SK-N-SH (cell line): ENCODE data around the gene RADIL. TPM values are rescaled to one million over a fixed set of nuclear protein-coding genes. Genes with fewer than 3 reads are reported as not detected.

ENCODE experiments used
- CTCF ChIA-PET: fragments of 300-600, 350-600 bp; formaldehyde crosslinking; extraction: SDS; loops from one replicate; lab custom pipeline; 2021; lab: Yijun Ruan, JAX
- POLR2A ChIA-PET: fragments of 350-600 bp; sonication (Branson Sonifier 250); formaldehyde crosslinking; extraction: SDS; loops from one replicate; lab custom pipeline; 2020; ENCODE audit warnings: antibody characterized with exemption, inconsistent platforms; lab: Yijun Ruan, JAX
- DNase-seq: peaks from one replicate; pipeline ENCODE4 v3.0.0; 2012
- H2AFZ ChIP-seq: fragments of 200-600 bp; sonication (generic); 2 replicates; pipeline ENCODE4 v1.8.1; 2016; ENCODE audit warnings: antibody characterized with exemption, mild to moderate bottlenecking, low read depth
- H3F3A ChIP-seq: fragments of 200-600 bp; sonication (generic); replicated peaks from 2 replicates; pipeline ENCODE3; 2016; ENCODE audit warnings: antibody characterized with exemption, mild to moderate bottlenecking; ENCODE audit not compliant: insufficient read depth
- H3K27ac ChIP-seq, 2 experiments: fragments of 200-500 bp in 1 of 2; fragments of 200-600 bp in 1 of 2; sonication (Bioruptor generic) in 1 of 2; sonication (generic), shearing (Covaris generic) in 1 of 2; 2 replicates each; pipeline versions ENCODE4 v1.5.1 to v1.6.1; 2014 to 2016; ENCODE audit warnings: low read depth in 2 of 2, inconsistent platforms in 1 of 2, low read length in 1 of 2, mild to moderate bottlenecking in 1 of 2, mixed read lengths in 1 of 2
- H3K27me3 ChIP-seq: fragments of 200-600 bp; sonication (generic), shearing (Covaris generic); 2 replicates; pipeline ENCODE4 v1.6.1; 2016; ENCODE audit warnings: mixed run types; ENCODE audit not compliant: insufficient read depth
- H3K36me3 ChIP-seq, 2 experiments: fragments of 200-500 bp in 1 of 2; fragments of 200-600 bp in 1 of 2; sonication (Bioruptor generic) in 1 of 2; sonication (generic) in 1 of 2; replicated peaks in 1 of 2; 2 replicates each; pipeline versions ENCODE3 to v1.5.1; 2014 to 2016; ENCODE audit warnings: low read length in 1 of 2, mild to moderate bottlenecking in 1 of 2; ENCODE audit not compliant: insufficient read depth in 2 of 2, control insufficient read depth in 1 of 2
- H3K4me1 ChIP-seq, 2 experiments: fragments of 200-500 bp in 1 of 2; fragments of 200-600 bp in 1 of 2; sonication (Bioruptor generic) in 1 of 2; sonication (generic), shearing (Covaris generic) in 1 of 2; 2 replicates each; pipeline versions ENCODE4 v1.5.1 to v1.6.1; 2014 to 2016; ENCODE audit warnings: low read depth in 1 of 2, low read length in 1 of 2, mixed run types in 1 of 2; ENCODE audit not compliant: insufficient read depth in 2 of 2, control insufficient read depth in 1 of 2
- H3K4me2 ChIP-seq: fragments of 200-600 bp; sonication (generic), shearing (Covaris generic); 2 replicates; pipeline ENCODE4 v1.6.1; 2017; ENCODE audit warnings: mixed run types
- H3K4me3 ChIP-seq, 2 experiments: fragments of 200-500 bp in 1 of 2; fragments of 200-600 bp in 1 of 2; sonication (Bioruptor generic) in 1 of 2; sonication (generic), shearing (Covaris generic) in 1 of 2; 2 replicates each; pipeline versions ENCODE4 v1.5.1 to v1.8.1; 2014 to 2016; ENCODE audit warnings: low read depth in 2 of 2, inconsistent platforms in 1 of 2, low read length in 1 of 2, mild to moderate bottlenecking in 1 of 2, mixed read lengths in 1 of 2, moderate library complexity in 1 of 2
- H3K79me2 ChIP-seq: fragments of 200-600 bp; sonication (generic); 2 replicates; pipeline ENCODE4 v1.8.1; 2017; ENCODE audit warnings: mild to moderate bottlenecking; ENCODE audit not compliant: insufficient read depth
- H3K9ac ChIP-seq: fragments of 200-600 bp; sonication (generic); 2 replicates; pipeline ENCODE4 v1.6.1; 2017; ENCODE audit warnings: mixed run types
- H3K9me2 ChIP-seq: fragments of 200-600 bp; sonication (generic); 2 replicates; pipeline ENCODE4 v1.6.1; 2017; ENCODE audit warnings: mixed run types
- H3K9me3 ChIP-seq: fragments of 200-600 bp; sonication (generic); 2 replicates; pipeline ENCODE4 v1.6.1; 2017; ENCODE audit warnings: mixed run types, mild to moderate bottlenecking, moderate library complexity
- H4K20me1 ChIP-seq: fragments of 200-600 bp; sonication (generic); 2 replicates; pipeline ENCODE4 v1.6.1; 2017; ENCODE audit warnings: mild to moderate bottlenecking, mixed run types; ENCODE audit not compliant: insufficient read depth
- CHD2 ChIP-seq: fragments of 150-350 bp; IDR thresholded peaks from 2 replicates; pipeline ENCODE4 v1.6.1; 2018; ENCODE audit warnings: low read length; ENCODE audit not compliant: partially characterized antibody
- EP300 ChIP-seq, 2 experiments: IDR thresholded peaks; 2 replicates each; pipeline versions ENCODE4 v1.4.0 to v1.6.1; 2012; ENCODE audit warnings: borderline replicate concordance in 1 of 2, low read depth in 1 of 2, low read length in 1 of 2
- EZH2phosphoT487 ChIP-seq: fragments of 200-600 bp; sonication (generic); IDR thresholded peaks from 2 replicates; pipeline ENCODE4 v1.6.1; 2017; ENCODE audit warnings: low read depth, mixed run types, mild to moderate bottlenecking, antibody characterized with exemption, moderate library complexity, borderline replicate concordance
- FOSL2 ChIP-seq: IDR thresholded peaks from 2 replicates; pipeline ENCODE4 v1.4.0; 2012; ENCODE audit warnings: low read depth, mild to moderate bottlenecking, moderate library complexity, borderline replicate concordance
- FOXJ3 ChIP-seq: sonication (generic); formaldehyde crosslinking; IDR thresholded peaks from 2 replicates; pipeline ENCODE4 v1.5.1; 2020; ENCODE audit warnings: mild to moderate bottlenecking, missing genetic modification reagents
- GABPA ChIP-seq: IDR thresholded peaks from 2 replicates; pipeline ENCODE4 v1.4.0; 2012; ENCODE audit warnings: low read depth, mild to moderate bottlenecking
- GATA2 ChIP-seq: sonication (generic); formaldehyde crosslinking; IDR thresholded peaks from 2 replicates; pipeline ENCODE4 v1.5.0; 2020; ENCODE audit warnings: mild to moderate bottlenecking, missing genetic modification reagents
- JUND ChIP-seq: IDR thresholded peaks from 2 replicates; pipeline ENCODE4 v1.4.0; 2012
- MXI1 ChIP-seq: IDR thresholded peaks from 2 replicates; pipeline ENCODE4 v1.6.1; 2012; ENCODE audit warnings: mild to moderate bottlenecking, low read depth, low read length, improper control_type of control experiment
- NFIC ChIP-seq: IDR thresholded peaks from 2 replicates; pipeline ENCODE4 v1.4.0; 2012; ENCODE audit warnings: borderline replicate concordance
- NRF1 ChIP-seq: IDR thresholded peaks from 2 replicates; pipeline ENCODE4 v1.6.1; 2012; ENCODE audit warnings: low read depth, mild to moderate bottlenecking, low read length
- PBX3 ChIP-seq: IDR thresholded peaks from 2 replicates; pipeline ENCODE4; 2012
- POLR2AphosphoS5 ChIP-seq: IDR thresholded peaks from 2 replicates; pipeline ENCODE4 v1.6.1; 2012; ENCODE audit warnings: low read depth, low read length
- RCOR1 ChIP-seq: fragments of 150-350 bp; IDR thresholded peaks from 2 replicates; pipeline ENCODE4 v1.6.1; 2017; ENCODE audit warnings: antibody characterized with exemption, low read length
- RFX5 ChIP-seq: IDR thresholded peaks from 2 replicates; pipeline ENCODE4 v1.6.1; 2012; ENCODE audit warnings: mild to moderate bottlenecking, improper control_type of control experiment, low read length
- SIN3A ChIP-seq: IDR thresholded peaks from 2 replicates; pipeline ENCODE4 v1.6.1; 2012; ENCODE audit warnings: low read depth, mild to moderate bottlenecking, low read length, moderate library complexity, borderline replicate concordance
- TAF1 ChIP-seq: IDR thresholded peaks from 2 replicates; pipeline ENCODE4 v1.6.1; 2012; ENCODE audit warnings: low read depth, mild to moderate bottlenecking, low read length, moderate library complexity, borderline replicate concordance
- TCF12 ChIP-seq: IDR thresholded peaks from 2 replicates; pipeline ENCODE4 v1.4.0; 2012
- TEAD4 ChIP-seq: IDR thresholded peaks from 2 replicates; pipeline ENCODE4 v1.4.0; 2012; ENCODE audit warnings: mild to moderate bottlenecking, borderline replicate concordance; ENCODE audit not compliant: insufficient read depth
- USF1 ChIP-seq: IDR thresholded peaks from 2 replicates; pipeline ENCODE4 v1.4.0; 2012; ENCODE audit warnings: low read depth, borderline replicate concordance
- YY1 ChIP-seq: IDR thresholded peaks from 2 replicates; pipeline ENCODE4 v1.4.0; 2012; ENCODE audit warnings: low read depth, mild to moderate bottlenecking
- WGBS: methylation state at CpG from one replicate; pipeline ENCODE4 v1.1.6; 2017; ENCODE audit warnings: low lambda C conversion rate; 5-methylcytosine and 5-hydroxymethylcytosine counted together
- polyA plus RNA-seq, 3 experiments: library from polyadenylated mRNA; depleted of rRNA; stranded (reverse); fragments of >200 nt; gene quantifications; 2 replicates each; pipeline ENCODE4 v1.2.3, GENCODE V29; 2012
- TF ChIP-seq, protein P1 (sequence below): IDR thresholded peaks from 2 replicates; pipeline ENCODE4 v1.4.0; 2012; ENCODE audit warnings: low read depth
- TF ChIP-seq, protein P2 (sequence below): IDR thresholded peaks from 2 replicates; pipeline ENCODE4 v1.6.1; 2012; ENCODE audit warnings: mild to moderate bottlenecking, low read depth, low read length, moderate library complexity

RADIL gene
- polyA plus RNA-seq, 1 of the 3 experiments (the other 2 are of a cell fraction), result 4.3 TPM

DNA sequence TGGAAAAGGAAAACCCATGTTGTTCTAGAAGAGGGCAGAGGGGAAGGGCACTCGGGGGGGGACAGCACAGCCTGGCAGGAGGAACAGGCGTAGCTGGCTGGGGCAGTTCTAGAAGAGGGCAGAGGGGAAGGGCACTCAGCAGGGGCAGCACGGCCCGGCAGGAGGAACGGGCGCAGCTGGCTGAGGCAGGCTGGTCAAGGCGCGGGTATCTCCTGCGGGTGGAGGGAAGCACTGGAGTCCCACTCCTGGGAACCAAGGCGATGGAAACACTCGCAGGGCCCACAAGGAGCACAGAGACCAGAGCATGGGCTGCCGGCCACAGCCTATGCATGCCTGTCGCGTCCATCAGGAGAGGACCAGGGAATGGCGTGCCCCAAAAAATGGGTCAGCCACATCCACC is 58.4 kb downstream of the RADIL start:
- no peak overlapping the region for H3K9ac ChIP-seq
- TF ChIP-seq, protein P1, sequence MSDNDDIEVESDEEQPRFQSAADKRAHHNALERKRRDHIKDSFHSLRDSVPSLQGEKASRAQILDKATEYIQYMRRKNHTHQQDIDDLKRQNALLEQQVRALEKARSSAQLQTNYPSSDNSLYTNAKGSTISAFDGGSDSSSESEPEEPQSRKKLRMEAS, result no peak
- TF ChIP-seq TCF12 (no peak), JUND (no peak), EP300 (IDR thresholded peaks at IDR 0.05; ENCODE audit: borderline replicate concordance in 1 of 2, low read depth in 1 of 2, low read length in 1 of 2) (no peak), FOXJ3 (no peak), TAF1 (no peak), SIN3A (no peak), GATA2 (no peak), EZH2phosphoT487 (no peak)
- TF ChIP-seq, protein P2, sequence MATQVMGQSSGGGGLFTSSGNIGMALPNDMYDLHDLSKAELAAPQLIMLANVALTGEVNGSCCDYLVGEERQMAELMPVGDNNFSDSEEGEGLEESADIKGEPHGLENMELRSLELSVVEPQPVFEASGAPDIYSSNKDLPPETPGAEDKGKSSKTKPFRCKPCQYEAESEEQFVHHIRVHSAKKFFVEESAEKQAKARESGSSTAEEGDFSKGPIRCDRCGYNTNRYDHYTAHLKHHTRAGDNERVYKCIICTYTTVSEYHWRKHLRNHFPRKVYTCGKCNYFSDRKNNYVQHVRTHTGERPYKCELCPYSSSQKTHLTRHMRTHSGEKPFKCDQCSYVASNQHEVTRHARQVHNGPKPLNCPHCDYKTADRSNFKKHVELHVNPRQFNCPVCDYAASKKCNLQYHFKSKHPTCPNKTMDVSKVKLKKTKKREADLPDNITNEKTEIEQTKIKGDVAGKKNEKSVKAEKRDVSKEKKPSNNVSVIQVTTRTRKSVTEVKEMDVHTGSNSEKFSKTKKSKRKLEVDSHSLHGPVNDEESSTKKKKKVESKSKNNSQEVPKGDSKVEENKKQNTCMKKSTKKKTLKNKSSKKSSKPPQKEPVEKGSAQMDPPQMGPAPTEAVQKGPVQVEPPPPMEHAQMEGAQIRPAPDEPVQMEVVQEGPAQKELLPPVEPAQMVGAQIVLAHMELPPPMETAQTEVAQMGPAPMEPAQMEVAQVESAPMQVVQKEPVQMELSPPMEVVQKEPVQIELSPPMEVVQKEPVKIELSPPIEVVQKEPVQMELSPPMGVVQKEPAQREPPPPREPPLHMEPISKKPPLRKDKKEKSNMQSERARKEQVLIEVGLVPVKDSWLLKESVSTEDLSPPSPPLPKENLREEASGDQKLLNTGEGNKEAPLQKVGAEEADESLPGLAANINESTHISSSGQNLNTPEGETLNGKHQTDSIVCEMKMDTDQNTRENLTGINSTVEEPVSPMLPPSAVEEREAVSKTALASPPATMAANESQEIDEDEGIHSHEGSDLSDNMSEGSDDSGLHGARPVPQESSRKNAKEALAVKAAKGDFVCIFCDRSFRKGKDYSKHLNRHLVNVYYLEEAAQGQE, result no peak
- no peaks in the 10 kb centered on the region for H3K36me3 ChIP-seq
- ChIA-PET CTCF (interaction anchor here (0.7 to 2.1 kb wide), 3 partner anchors 59 to 274 kb away, joined by 3 to 14 read pairs (median 3); partner anchors contain the start of gene RADIL), POLR2A (no interaction called here)
- no peaks in the 10 kb centered on the region; a peak in 1 of 4 replicates for H3K4me1 ChIP-seq
- H3K27ac ChIP-seq, result no peak overlapping the region
- no peaks in the 10 kb centered on the region for H3K27me3 ChIP-seq
- H2AFZ ChIP-seq, result no peak overlapping the region
- no peaks in the 10 kb centered on the region for H4K20me1 ChIP-seq
- no peaks in the 10 kb centered on the region for H3K9me2 ChIP-seq
- H3K4me2 ChIP-seq, result no peak overlapping the region
- H3K79me2 ChIP-seq, result no peaks in the 10 kb centered on the region
- WGBS, result 96% methylated on average over 15 of the region's 15 CpGs
- H3K9me3 ChIP-seq, result no peaks in the 10 kb centered on the region
- H3K4me3 ChIP-seq, result no peak overlapping the region
- H3F3A ChIP-seq, result no peaks in the 10 kb centered on the region
- peak; percentile 16 for DNase-seq

GRCh38 chr7:4824120-4824775 is 59.3 kb downstream of the RADIL start:
- Histone ChIP-seq H3K9ac (no peak overlapping the region), H3F3A (no peaks in the 10 kb centered on the region), H3K27me3 (no peaks in the 10 kb centered on the region), H4K20me1 (no peaks in the 10 kb centered on the region), H3K9me3 (no peaks in the 10 kb centered on the region), H3K27ac (no peak overlapping the region), H3K4me1 (no peaks in the 10 kb centered on the region; a peak in 1 of 4 replicates), H2AFZ (no peak overlapping the region), H3K4me2 (no peak overlapping the region), H3K79me2 (no peaks in the 10 kb centered on the region), H3K4me3 (no peak overlapping the region), H3K36me3 (no peaks in the 10 kb centered on the region), H3K9me2 (no peaks in the 10 kb centered on the region)
- no peak for TF ChIP-seq EP300 (IDR thresholded peaks at IDR 0.05; ENCODE audit: borderline replicate concordance in 1 of 2, low read depth in 1 of 2, low read length in 1 of 2)
- no peak for TF ChIP-seq YY1
- no peak for TF ChIP-seq TEAD4
- no peak for TF ChIP-seq RFX5
- TF ChIP-seq TCF12, result no peak
- no peak for TF ChIP-seq USF1
- TF ChIP-seq FOXJ3, result no peak
- no peak for TF ChIP-seq RCOR1
- TF ChIP-seq NFIC, result no peak
- TF ChIP-seq NRF1, result no peak
- no peak for TF ChIP-seq FOSL2
- TF ChIP-seq GABPA, result no peak
- no peak for TF ChIP-seq SIN3A
- TF ChIP-seq EZH2phosphoT487, result no peak
- no peak for TF ChIP-seq CHD2
- TF ChIP-seq MXI1, result no peak
- TF ChIP-seq PBX3, result no peak
- no peak for TF ChIP-seq POLR2AphosphoS5
- 85% methylated on average over 14 of the region's 20 CpGs for WGBS
- DNase-seq, result peak; percentile 30
- ChIA-PET POLR2A (no interaction called here), CTCF (interaction anchor here (0.7 to 2.4 kb wide), 6 partner anchors 22 to 275 kb away, joined by 3 to 14 read pairs (median 8); partner anchors contain the start of gene RADIL)
